ENCODE results near the gene UNC5A. TPM values are rescaled to one million over a fixed set of nuclear protein-coding genes. Genes with fewer than 3 reads are reported as not detected.

The UNC5A gene
- total and polyA plus RNA-seq, 2 of the 8 experiments (the other 6 are each of a cell fraction or from before 2014, with no cell fraction given): 4.0 to 7.6 TPM

GRCh38 chr5:176888016-176888864, 77.9 kb downstream of the UNC5A start:
- no peak overlapping the region for H2AFZ ChIP-seq (ENCODE audit: low read length)
- no peaks in the 10 kb centered on the region for H3K36me3 ChIP-seq (ENCODE audit: control insufficient read depth in 2 of 4, insufficient read depth in 4 of 4, low read length in 3 of 4)
- H4K5ac ChIP-seq (ENCODE audit: insufficient read length, low read depth, low read length): no peak overlapping the region
- FAIRE-seq (no peak), DNase-seq (ENCODE audit: low read depth in 1 of 2, low spot score in 2 of 2) (no peak)
- no peak overlapping the region for H2BK5ac ChIP-seq (ENCODE audit: low read depth, low read length)
- no peak overlapping the region for H3K14ac ChIP-seq (ENCODE audit: insufficient read length)
- H4K20me1 ChIP-seq (replicated peaks in 1 of 2; ENCODE audit: control insufficient read depth in 1 of 2, insufficient read depth in 2 of 2, low read length in 2 of 2): no peaks in the 10 kb centered on the region
- no peak overlapping the region for H3K56ac ChIP-seq (replicated peaks; ENCODE audit: insufficient read length, low read depth, low read length)
- WGBS, 2 experiments (ENCODE audit: extremely low coverage in 1 of 2, insufficient coverage in 1 of 2, insufficient read length in 1 of 2, insufficient replicate concordance in 2 of 2, low coverage in 1 of 2, low lambda C conversion rate in 2 of 2, missing lambda C conversion rate in 1 of 2): 88% methylated on average over 27 of the region's 27 CpGs; no CpG with 5 or more reads in 1 of the 2 experiments
- no peak overlapping the region for H3K23ac ChIP-seq (ENCODE audit: insufficient read length)
- H3K9ac ChIP-seq (replicated peaks in 1 of 4; ENCODE audit: extremely low read depth in 1 of 4, low read depth in 3 of 4, low read length in 3 of 4): no peak overlapping the region
- H3K27ac ChIP-seq (ENCODE audit: low read depth, low read length): no peak overlapping the region
- TF ChIP-seq JUND (IDR thresholded peaks at IDR 0.05; ENCODE audit: low read length) (no peak), TBP (IDR thresholded peaks at IDR 0.05; ENCODE audit: low read depth, low read length) (no peak), MAFK (IDR thresholded peaks at IDR 0.05; ENCODE audit: low read depth, low read length) (no peak), SP1 (IDR thresholded peaks at IDR 0.05; ENCODE audit: low read depth, low read length) (no peak), GTF2F1 (IDR thresholded peaks at IDR 0.05; ENCODE audit: borderline replicate concordance, low read depth, low read length) (no peak), RAD21 (IDR thresholded peaks at IDR 0.05 in 1 of 2, conservative IDR thresholded peaks at IDR 0.05 in 1 of 2; ENCODE audit: low read depth in 2 of 2, low read length in 2 of 2) (no peak), EZH2 (IDR thresholded peaks at IDR 0.05; ENCODE audit: low read depth, low read length, severe bottlenecking) (no peak), SIRT6 (IDR thresholded peaks at IDR 0.05; ENCODE audit: low read length) (no peak), KDM4A (IDR thresholded peaks at IDR 0.05; ENCODE audit: low read depth, low read length, severe bottlenecking) (no peak), KDM1A (IDR thresholded peaks at IDR 0.05; ENCODE audit: borderline replicate concordance, low read length) (no peak), EP300 (IDR thresholded peaks at IDR 0.05; ENCODE audit: borderline replicate concordance in 1 of 2, low read depth in 2 of 2, low read length in 2 of 2) (no peak), ASH2L (IDR thresholded peaks at IDR 0.05; ENCODE audit: low read length) (no peak)
- H3K4ac ChIP-seq (replicated peaks; ENCODE audit: insufficient read length, low read depth, low read length): peak overlapping the region; percentile 62
- no peak overlapping the region for H2BK20ac ChIP-seq (ENCODE audit: low read length)
- H4K8ac ChIP-seq (ENCODE audit: extremely low read depth, insufficient read depth, low read length): 0 out of 2 replicates have a peak overlapping the region, but pooled peaks have one; percentile 51
- H2BK12ac ChIP-seq (ENCODE audit: low read depth, low read length): no peak overlapping the region
- H4K91ac ChIP-seq (replicated peaks; ENCODE audit: insufficient read length, low read length): no peak overlapping the region
- H3K79me2 ChIP-seq (ENCODE audit: control insufficient read depth in 1 of 2, insufficient read depth in 2 of 2, low read length in 2 of 2): no peaks in the 10 kb centered on the region
- H3K4me1 ChIP-seq (replicated peaks in 1 of 4; ENCODE audit: control insufficient read depth in 3 of 4, insufficient read depth in 4 of 4, low read length in 3 of 4): no peaks in the 10 kb centered on the region
- no peaks in the 10 kb centered on the region for H3K23me2 ChIP-seq (ENCODE audit: low read depth, low read length)
- ChIA-PET CTCF (ENCODE audit: partially characterized antibody) (interaction anchor here (0.5 to 3.8 kb wide), 12 partner anchors 11 to 503 kb away, joined by 3 to 32 read pairs (median 3); partner anchors contain the start of gene HK3), POLR2A (ENCODE audit: partially characterized antibody) (no interaction called here)
- no peak overlapping the region for H2AK5ac ChIP-seq (ENCODE audit: low read depth, low read length)
- no peaks in the 10 kb centered on the region for H3K9me3 ChIP-seq (ENCODE audit: insufficient read depth in 2 of 2, low read depth in 1 of 2, low read length in 1 of 2)
- H3K4me2 ChIP-seq (ENCODE audit: insufficient read depth in 1 of 2, low read depth in 2 of 2, low read length in 2 of 2): no peak overlapping the region
- no peaks in the 10 kb centered on the region for H3K79me1 ChIP-seq (ENCODE audit: low read depth, low read length)
- H2BK15ac ChIP-seq (ENCODE audit: low read length): no peak overlapping the region
- no peak overlapping the region for H3K4me3 ChIP-seq (ENCODE audit: extremely low read depth in 1 of 4, insufficient read depth in 2 of 4, low read depth in 3 of 4, low read length in 4 of 4)
- H2BK120ac ChIP-seq (replicated peaks; ENCODE audit: low read depth, low read length): no peak overlapping the region
- H3K27me3 ChIP-seq (replicated peaks in 1 of 4; ENCODE audit: control insufficient read depth in 3 of 4, extremely low read depth in 1 of 4, insufficient read depth in 3 of 4, low read length in 3 of 4): no peaks in the 10 kb centered on the region
- H3K18ac ChIP-seq (ENCODE audit: extremely low read depth, low read length): no peak overlapping the region

All from H1 (cell line).